Raji (cell line): ENCODE results near the gene MID2.

Source experiments
- POLR2A ChIP-seq: IDR thresholded peaks from 2 replicates; pipeline ENCODE4 v1.6.1; 2011; ENCODE audit warnings: low read depth, low read length, control low read depth; ENCODE audit not compliant: insufficient read depth

The MID2 gene

DNA sequence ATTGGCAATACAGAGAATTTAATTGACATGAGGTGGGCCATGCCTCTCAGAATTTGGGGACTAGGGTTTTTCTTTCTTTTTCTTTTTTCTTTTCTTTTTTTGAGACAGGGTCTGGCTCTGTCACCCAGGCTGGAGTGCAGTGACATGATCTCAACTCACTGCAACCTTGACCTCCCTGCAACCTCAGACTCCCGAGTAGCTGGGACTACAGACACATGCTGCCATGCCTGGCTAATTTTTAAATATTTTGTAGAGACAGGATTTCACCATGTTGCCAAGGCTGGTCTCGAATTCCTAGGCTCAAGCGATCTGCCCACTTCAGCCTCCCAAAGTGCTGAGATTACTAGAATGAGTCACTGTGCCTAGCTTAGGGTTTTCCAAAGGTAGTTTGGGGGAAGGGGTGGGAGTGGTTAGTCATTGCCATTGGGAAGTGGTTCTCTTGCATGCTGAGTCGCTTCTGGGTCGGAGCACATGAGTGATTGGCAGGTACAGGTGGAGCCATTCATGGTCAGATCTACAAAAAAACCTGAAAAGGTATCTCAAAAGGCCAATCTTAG is 54.5 kb downstream of the MID2 start:
- no peak for TF ChIP-seq POLR2A

DNA sequence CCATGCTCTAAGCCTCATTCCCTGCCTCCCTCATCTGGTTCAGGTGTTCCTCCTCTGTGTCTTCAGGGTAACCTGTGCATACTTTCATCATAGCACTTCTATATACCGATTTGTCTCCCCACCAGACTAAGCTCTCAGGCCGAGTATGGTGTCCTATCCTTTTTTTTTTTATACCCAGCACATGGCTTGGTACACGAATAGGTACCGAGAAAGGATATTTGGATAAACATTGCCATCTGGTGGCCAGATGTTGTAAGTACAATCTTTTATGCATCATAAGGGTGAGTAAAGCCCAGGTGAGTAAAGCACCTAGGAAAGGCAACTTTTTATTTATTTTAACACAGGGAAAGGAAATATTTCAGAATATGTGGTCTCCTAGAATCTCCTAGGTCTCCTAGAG is 68.4 kb downstream of the MID2 start:
- no peak for TF ChIP-seq POLR2A

DNA sequence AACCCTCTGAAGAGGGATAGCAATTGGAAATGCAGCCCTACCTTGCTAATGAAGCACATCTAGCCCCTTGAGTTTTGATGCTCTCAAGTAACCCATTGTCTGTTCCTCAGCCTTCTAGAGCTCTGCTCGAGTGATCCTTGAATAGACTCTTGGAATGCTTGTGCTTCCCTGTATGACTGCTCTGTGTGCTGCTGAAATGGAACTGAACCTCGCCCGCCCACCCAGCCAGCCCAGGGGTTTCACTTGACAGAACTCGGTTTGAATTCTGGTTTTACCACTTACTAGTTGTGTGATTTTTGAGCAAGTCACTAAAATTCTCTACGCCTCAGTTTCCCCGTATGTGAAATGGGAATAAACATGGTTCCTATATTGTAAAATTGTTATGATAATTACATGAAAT is 77.1 kb downstream of the MID2 start:
- no peak for TF ChIP-seq POLR2A

GRCh38 chrX:107905366-107905765 is 79.7 kb downstream of the MID2 start:
- no peak for TF ChIP-seq POLR2A

DNA sequence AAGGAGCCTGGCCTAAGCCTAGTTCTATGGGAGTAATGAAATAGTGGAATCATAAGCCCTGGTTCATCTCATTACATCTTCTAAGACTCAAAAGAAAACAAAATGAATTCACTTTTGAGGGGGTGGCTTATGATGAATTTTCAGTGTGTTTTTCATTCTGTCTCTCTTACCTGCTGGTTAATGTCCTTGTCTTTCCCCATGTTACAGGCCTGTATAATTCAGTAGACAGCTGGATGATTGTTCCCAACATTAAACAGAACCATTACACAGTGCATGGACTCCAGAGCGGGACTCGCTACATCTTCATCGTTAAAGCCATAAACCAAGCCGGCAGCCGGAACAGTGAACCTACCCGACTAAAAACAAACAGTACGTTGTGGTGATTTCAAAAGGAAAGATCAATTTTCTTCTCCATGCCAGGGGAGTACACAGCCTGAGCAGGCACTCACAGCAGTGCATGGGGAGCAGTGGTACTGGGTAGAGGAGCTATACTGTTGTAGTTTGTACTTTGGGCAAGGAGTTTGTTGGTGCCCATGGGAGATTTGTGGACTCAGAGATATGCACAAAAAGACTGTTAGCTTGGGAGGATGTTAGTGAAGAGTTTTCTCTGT is 98.6 kb downstream of the MID2 start:
- no peak for TF ChIP-seq POLR2A

- TF ChIP-seq POLR2A: no peak
These were observed 108.6 kb downstream of the MID2 start for GRCh38 chrX:107934262-107934661.

DNA sequence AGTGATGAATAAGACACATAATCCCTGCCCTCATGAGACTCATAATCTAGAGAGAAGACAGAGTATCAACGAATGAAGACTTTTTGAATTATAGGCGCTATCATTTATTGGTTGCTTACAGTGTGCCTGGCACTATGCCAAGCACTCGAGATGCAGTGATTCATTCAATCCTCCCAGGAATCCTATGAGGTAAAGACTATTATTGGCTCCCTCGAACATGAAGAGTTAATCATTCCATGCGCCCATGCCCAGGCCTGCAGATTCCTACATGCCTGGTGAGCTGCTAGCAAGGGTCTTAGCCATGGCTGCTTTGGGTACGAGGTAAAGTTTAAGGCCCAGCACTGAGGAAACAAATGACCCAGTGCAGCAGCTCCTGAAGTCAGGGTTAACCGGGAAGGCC is 109.5 kb downstream of the MID2 start:
- TF ChIP-seq POLR2A: no peak

DNA sequence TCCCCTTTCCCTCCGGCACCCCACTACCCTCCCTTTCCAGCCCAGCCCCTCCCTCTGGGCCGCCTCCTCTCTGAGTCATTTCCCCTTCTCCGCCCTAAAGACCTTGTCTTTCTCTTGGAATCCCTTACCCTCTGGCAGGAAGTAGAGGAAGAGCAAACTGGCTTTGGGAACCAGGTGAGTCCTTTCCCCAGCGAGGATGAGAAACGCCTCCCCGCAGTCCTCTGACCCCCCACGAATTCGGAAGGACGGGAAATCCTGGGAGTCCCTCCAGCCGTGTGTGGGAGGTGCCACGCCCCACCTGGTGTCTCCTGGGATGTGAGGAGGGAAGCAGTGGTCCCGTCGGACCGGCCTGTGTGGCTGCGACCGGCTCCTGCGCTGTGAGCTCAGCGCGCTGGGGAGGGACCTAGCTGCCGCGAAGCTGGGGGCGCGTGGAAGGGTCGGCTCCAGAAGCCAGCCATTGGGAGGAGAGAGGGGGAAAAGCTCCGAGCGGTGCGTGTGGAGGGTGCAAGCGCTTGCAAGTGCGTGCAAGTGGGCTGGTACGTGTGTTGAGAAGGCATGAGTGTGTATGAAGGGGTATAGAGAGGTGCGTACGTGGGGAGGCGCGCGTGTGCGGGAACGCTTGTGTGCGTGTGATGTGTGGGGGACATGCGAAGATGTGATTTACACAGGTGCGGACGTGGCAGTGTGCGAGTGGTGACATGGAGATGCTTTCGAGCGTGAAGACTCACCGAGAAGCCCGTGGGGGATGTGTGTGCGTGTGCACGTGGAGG is 110.2 kb downstream of the MID2 start:
- no peak for TF ChIP-seq POLR2A

GRCh38 chrX:107936434-107936730 is 110.7 kb downstream of the MID2 start:
- no peak for TF ChIP-seq POLR2A

- no peak for TF ChIP-seq POLR2A
These were observed 114.4 kb downstream of the MID2 start for GRCh38 chrX:107940095-107940494.

DNA sequence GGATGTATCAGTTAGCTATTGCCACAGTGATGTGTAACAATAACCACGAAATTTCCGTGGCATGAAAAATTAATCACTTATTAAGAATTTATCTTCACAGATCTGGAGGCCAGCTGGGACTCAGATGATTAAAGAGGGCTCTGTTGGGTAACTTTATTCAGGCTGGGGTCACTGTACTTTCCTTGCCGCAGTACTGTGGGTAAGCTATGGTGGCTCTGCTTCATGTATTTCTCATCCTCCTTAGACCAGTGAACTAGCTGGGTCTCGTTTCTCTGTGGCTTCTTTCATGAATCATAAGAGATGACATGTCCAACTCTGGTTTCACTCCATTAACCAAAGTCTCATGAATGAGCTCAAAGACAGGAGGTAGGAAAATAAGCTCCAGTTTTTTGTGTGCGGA is 143.0 kb downstream of the MID2 start:
- TF ChIP-seq POLR2A: no peak

DNA sequence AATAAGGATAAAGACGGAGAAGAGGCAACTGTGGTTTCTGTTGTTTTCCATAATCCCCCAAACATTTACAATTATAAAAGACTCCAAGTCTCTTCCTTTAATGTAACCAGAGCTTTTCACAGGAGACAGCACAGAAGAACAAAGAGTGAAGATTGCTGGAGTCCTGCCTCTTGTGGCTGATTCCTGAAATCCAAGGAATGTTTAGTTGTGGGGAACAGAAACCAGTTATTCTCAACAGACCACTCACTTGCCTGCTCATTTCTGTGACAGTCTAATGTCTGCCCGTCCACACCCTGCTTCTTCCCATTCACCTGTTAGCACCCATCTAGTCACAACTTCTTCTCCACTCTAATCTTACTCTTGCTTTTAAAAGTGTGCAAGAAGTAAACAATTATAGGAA is 144.4 kb downstream of the MID2 start:
- TF ChIP-seq POLR2A: no peak

DNA sequence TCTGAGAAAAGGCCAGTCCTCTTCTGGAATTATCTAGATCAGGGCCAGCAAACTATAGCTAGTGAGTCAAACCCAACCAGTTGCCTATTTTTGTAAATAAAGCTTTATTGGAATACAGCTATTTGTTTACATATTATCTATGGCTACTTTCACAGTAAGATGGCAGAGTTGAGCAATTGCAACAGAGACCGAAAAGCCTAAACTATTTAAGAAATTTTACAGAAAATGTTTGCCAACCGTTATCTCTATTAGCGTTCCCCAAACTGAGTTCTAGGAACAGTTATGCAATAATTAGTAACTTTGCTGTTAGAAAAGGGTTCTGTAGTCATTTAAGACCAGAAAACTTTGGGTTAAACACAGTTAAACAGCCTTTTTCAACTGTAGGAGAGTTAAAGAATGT is 146.0 kb downstream of the MID2 start:
- TF ChIP-seq POLR2A: no peak
